Eye (tissue), 1 donor: ENCODE measurements around the gene HPS5.
"Not testable (repeated sequence)": the region's sequence is repeated elsewhere in the genome, so short reads cannot be mapped to it uniquely, and the experiment has no call there.

ENCODE experiments used
- DNase-seq: peaks from one replicate; pipeline ENCODE4 v3.0.0-alpha.2; 2015

Gene HPS5

GRCh38 chr11:18321969-18322711 lies at the start of gene HPS5, which contains the start of gene GTF2H1:
TSS of gene HPS5 (minus strand) at chr11:18322140. CDS start at chr11:18317858, 4,282 bp downstream.
TSS of gene GTF2H1 (plus strand) at chr11:18322567. CDS start at chr11:18333075, 10,508 bp downstream.
- DNase-seq: peak; percentile 99

- no peak for DNase-seq
Measured at GRCh38 chr11:18371279-18371678, 49.3 kb upstream of the HPS5 start.

GRCh38 chr11:18369398-18369797 lies 47.5 kb upstream of the HPS5 start:
- DNase-seq: no peak

GRCh38 chr11:18368221-18368620 lies 46.3 kb upstream of the HPS5 start:
- DNase-seq: no peak

GRCh38 chr11:18367431-18367830 lies 45.5 kb upstream of the HPS5 start:
- DNase-seq: no peak

- DNase-seq: no peak
Measured at GRCh38 chr11:18366286-18366685, 44.3 kb upstream of the HPS5 start.

GRCh38 chr11:18365741-18366140 lies 43.8 kb upstream of the HPS5 start:
- no peak for DNase-seq

- no peak for DNase-seq
Measured at GRCh38 chr11:18364495-18365073, 42.6 kb upstream of the HPS5 start.

- no peak for DNase-seq
Measured at GRCh38 chr11:18361154-18361553, 39.2 kb upstream of the HPS5 start.

GRCh38 chr11:18358646-18359045 lies 36.7 kb upstream of the HPS5 start:
- no peak for DNase-seq

GRCh38 chr11:18352581-18352980 lies 30.6 kb upstream of the HPS5 start:
- no peak for DNase-seq

- DNase-seq: peak; percentile 10
Measured at GRCh38 chr11:18347471-18348125, 25.7 kb upstream of the HPS5 start.

GRCh38 chr11:18332891-18333290 lies 11.0 kb upstream of the HPS5 start:
- no peak for DNase-seq

GRCh38 chr11:18332302-18332701 lies 10.4 kb upstream of the HPS5 start:
- no peak for DNase-seq

GRCh38 chr11:18330921-18331320 lies 9.0 kb upstream of the HPS5 start:
- no peak for DNase-seq

- no peak for DNase-seq
Measured at GRCh38 chr11:18329196-18329870, 7.4 kb upstream of the HPS5 start.

- no peak for DNase-seq
Measured at GRCh38 chr11:18324381-18324780, 2.4 kb upstream of the HPS5 start.

GRCh38 chr11:18323881-18324280 lies 1.9 kb upstream of the HPS5 start:
- not testable (repeated sequence) for DNase-seq

GRCh38 chr11:18322818-18323570 lies 1.1 kb upstream of the HPS5 start:
- DNase-seq: peak; percentile 31

GRCh38 chr11:18321578-18321968 lies 367 bp downstream of the HPS5 start:
- DNase-seq: no peak

GRCh38 chr11:18320617-18321016 lies 1.3 kb downstream of the HPS5 start:
- no peak for DNase-seq

- no peak for DNase-seq
Measured at GRCh38 chr11:18319914-18320313, 2.0 kb downstream of the HPS5 start.

GRCh38 chr11:18317551-18317950 lies 4.4 kb downstream of the HPS5 start:
- no peak for DNase-seq
